SK-N-SH treated with all-trans-retinoic acid at 6 μM for 48 hours (cell line): ENCODE results near the gene ANXA11.
"Not testable (repeated sequence)": the region's sequence is repeated elsewhere in the genome, so short reads cannot be mapped to it uniquely, and the experiment has no call there.

Experiments
- ARNTL ChIP-seq: fragments of 450-650 bp; formaldehyde crosslinking; IDR thresholded peaks from 2 replicates; pipeline ENCODE4 v1.5.0; 2020; ENCODE audit warnings: low read depth, mild to moderate bottlenecking, moderate library complexity, borderline replicate concordance
- CSRNP3 ChIP-seq: fragments of 250-450 bp; sonication (Bioruptor Pico); IDR thresholded peaks from 2 replicates; pipeline ENCODE4 v1.5.1; 2021; ENCODE audit warnings: mild to moderate bottlenecking, moderate library complexity
- ESRRG ChIP-seq: fragments of 250-450 bp; sonication (Bioruptor Pico); IDR thresholded peaks from 2 replicates; pipeline ENCODE4 v1.6.1; 2021; ENCODE audit warnings: mild to moderate bottlenecking
- PATZ1 ChIP-seq: fragments of 250-450 bp; sonication (Bioruptor Pico); IDR thresholded peaks from 2 replicates; pipeline ENCODE4 v1.8.0; 2020; ENCODE audit warnings: mild to moderate bottlenecking, moderate library complexity, borderline replicate concordance
- PPARA ChIP-seq: fragments of 250-450 bp; sonication (Bioruptor Pico); IDR thresholded peaks from 2 replicates; pipeline ENCODE4 v1.5.0; 2020; ENCODE audit warnings: mild to moderate bottlenecking, borderline replicate concordance
- RARB ChIP-seq: fragments of 250-450 bp; sonication (Bioruptor Pico); IDR thresholded peaks from 2 replicates; pipeline ENCODE4 v1.8.0; 2021; ENCODE audit warnings: mild to moderate bottlenecking, moderate library complexity
- SNAI2 ChIP-seq: fragments of 250-450 bp; sonication (Bioruptor Pico); IDR thresholded peaks from 2 replicates; pipeline ENCODE4 v1.5.0; 2020; ENCODE audit warnings: mild to moderate bottlenecking, moderate library complexity
- TCF4 ChIP-seq: fragments of 250-450 bp; sonication (Bioruptor Pico); IDR thresholded peaks from 2 replicates; pipeline ENCODE4 v1.8.0; 2021; ENCODE audit warnings: mild to moderate bottlenecking, moderate library complexity, borderline replicate concordance
- TOX ChIP-seq: fragments of 250-450 bp; sonication (Bioruptor Pico); IDR thresholded peaks from 2 replicates; pipeline ENCODE4 v1.8.0; 2021; ENCODE audit warnings: mild to moderate bottlenecking, moderate library complexity, borderline replicate concordance
- TSHZ2 ChIP-seq: fragments of 250-450 bp; sonication (Bioruptor Pico); IDR thresholded peaks from 2 replicates; pipeline ENCODE4 v1.5.0; 2020; ENCODE audit warnings: mild to moderate bottlenecking, moderate library complexity
- ZFP3 ChIP-seq: fragments of 250-450 bp; sonication (Bioruptor Pico); IDR thresholded peaks from 2 replicates; pipeline ENCODE4 v1.5.0; 2020; ENCODE audit warnings: mild to moderate bottlenecking, moderate library complexity
- ZFP30 ChIP-seq: fragments of 450-650 bp; formaldehyde crosslinking; IDR thresholded peaks from 2 replicates; pipeline ENCODE4 v1.5.0; 2022; ENCODE audit warnings: mild to moderate bottlenecking, moderate library complexity
- ZNF565 ChIP-seq: fragments of 450-650 bp; formaldehyde crosslinking; conservative IDR thresholded peaks from 2 replicates; pipeline ENCODE4 v1.5.0; 2020; ENCODE audit warnings: low read depth, mild to moderate bottlenecking, moderate library complexity
- TF ChIP-seq, protein P1 (sequence below): fragments of 250-450 bp; sonication (Bioruptor Pico); IDR thresholded peaks from 2 replicates; pipeline ENCODE4 v1.8.0; 2021; ENCODE audit warnings: low read depth, mild to moderate bottlenecking, moderate library complexity, borderline replicate concordance

DNA sequence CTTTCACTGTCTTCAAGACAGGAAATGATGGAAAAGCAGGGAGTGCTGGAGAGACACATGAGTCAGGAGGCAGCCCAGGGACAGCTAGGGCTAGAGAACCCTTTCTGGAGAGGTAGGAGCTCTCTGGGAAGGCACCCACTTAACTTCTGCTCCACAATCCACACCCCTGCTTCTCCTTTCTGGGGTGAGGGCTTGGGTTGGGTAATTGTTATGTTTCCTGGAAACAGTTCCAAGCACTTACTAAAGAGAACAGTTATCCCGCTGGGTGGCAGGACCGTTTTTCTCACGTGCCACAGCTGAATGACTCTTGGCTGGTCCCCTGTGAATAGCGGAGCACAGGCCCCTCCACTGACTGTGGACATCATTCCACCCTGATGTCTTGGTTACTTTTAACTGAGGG is 44.6 kb upstream of the ANXA11 start:
- TF ChIP-seq TOX (CRISPR knock-in tag); RARB (CRISPR knock-in tag); PATZ1; PPARA (CRISPR knock-in tag); ESRRG (CRISPR knock-in tag); CSRNP3 (CRISPR knock-in tag); ZFP30 (CRISPR knock-in tag); SNAI2; TSHZ2 (CRISPR knock-in tag); ZFP3; TCF4 (CRISPR knock-in tag); ARNTL; ZNF565 (CRISPR knock-in tag): not testable (repeated sequence)
- TF ChIP-seq, protein P1, sequence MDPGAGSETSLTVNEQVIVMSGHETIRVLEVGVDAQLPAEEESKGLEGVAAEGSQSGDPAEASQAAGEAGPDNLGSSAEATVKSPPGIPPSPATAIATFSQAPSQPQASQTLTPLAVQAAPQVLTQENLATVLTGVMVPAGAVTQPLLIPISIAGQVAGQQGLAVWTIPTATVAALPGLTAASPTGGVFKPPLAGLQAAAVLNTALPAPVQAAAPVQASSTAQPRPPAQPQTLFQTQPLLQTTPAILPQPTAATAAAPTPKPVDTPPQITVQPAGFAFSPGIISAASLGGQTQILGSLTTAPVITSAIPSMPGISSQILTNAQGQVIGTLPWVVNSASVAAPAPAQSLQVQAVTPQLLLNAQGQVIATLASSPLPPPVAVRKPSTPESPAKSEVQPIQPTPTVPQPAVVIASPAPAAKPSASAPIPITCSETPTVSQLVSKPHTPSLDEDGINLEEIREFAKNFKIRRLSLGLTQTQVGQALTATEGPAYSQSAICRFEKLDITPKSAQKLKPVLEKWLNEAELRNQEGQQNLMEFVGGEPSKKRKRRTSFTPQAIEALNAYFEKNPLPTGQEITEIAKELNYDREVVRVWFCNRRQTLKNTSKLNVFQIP (CRISPR knock-in tag), result not testable (repeated sequence)
